WTC11 (cell line): ENCODE measurements around the gene CHD3. TPM values are rescaled to one million over a fixed set of nuclear protein-coding genes. Genes with fewer than 3 reads are reported as not detected.

Source experiments
- ATAC-seq: fragments of 200-7000 bp; cut with Tn5 transposase; 2 replicates; pipeline ENCODE4 v1.10.0; 2021; ENCODE audit warnings: mild to moderate bottlenecking, moderate library complexity
- CTCF ChIA-PET: fragments of 300-600 bp; sonication (Branson Sonifier 250); formaldehyde crosslinking; loops from one replicate; lab custom pipeline; 2021; ENCODE audit warnings: antibody characterized with exemption; lab: Charles Lee
- POLR2A ChIA-PET: fragments of 350-600 bp; sonication (Branson Sonifier 250); formaldehyde crosslinking; loops from one replicate; lab custom pipeline; 2021; ENCODE audit warnings: antibody characterized with exemption; lab: Charles Lee
- DNase-seq: peaks from one replicate; pipeline ENCODE4 v3.0.0; 2021; ENCODE audit warnings: low spot score
- H3K27ac Mint-ChIP-seq: 2 replicates; pipeline ENCODE4 v1.8.0; 2021; ENCODE audit warnings: mixed read lengths
- H3K27me3 Mint-ChIP-seq: 2 replicates; pipeline ENCODE4 v1.8.0; 2021; ENCODE audit warnings: low read depth, mild to moderate bottlenecking, moderate library complexity, mixed read lengths
- H3K36me3 Mint-ChIP-seq: 2 replicates; pipeline ENCODE4 v1.8.0; 2021; ENCODE audit warnings: mixed read lengths
- H3K4me1 Mint-ChIP-seq: 2 replicates; pipeline ENCODE4 v1.8.0; 2022; ENCODE audit warnings: mixed read lengths
- H3K4me3 Mint-ChIP-seq: 2 replicates; pipeline ENCODE4 v1.8.0; 2021; ENCODE audit warnings: mild to moderate bottlenecking, moderate library complexity, mixed read lengths
- H3K9me3 Mint-ChIP-seq: 2 replicates; pipeline ENCODE4 v1.8.0; 2021; ENCODE audit warnings: mixed read lengths
- CDX4 ChIP-seq: fragments of 250-450 bp; sonication (Bioruptor Pico); IDR thresholded peaks from 2 replicates; pipeline ENCODE4 v1.9.0; 2021; ENCODE audit warnings: moderate library complexity, mild to moderate bottlenecking, inconsistent platforms, borderline replicate concordance
- ESRRA ChIP-seq: sonication (generic); formaldehyde crosslinking; IDR thresholded peaks from 2 replicates; pipeline ENCODE4 v1.8.1; 2022; ENCODE audit warnings: mild to moderate bottlenecking, missing genetic modification reagents, borderline replicate concordance
- ETV6 ChIP-seq: sonication (generic); formaldehyde crosslinking; IDR thresholded peaks from 2 replicates; pipeline ENCODE4 v1.8.1; 2022; ENCODE audit warnings: mild to moderate bottlenecking, missing genetic modification reagents
- FOXK1 ChIP-seq: sonication (generic); formaldehyde crosslinking; IDR thresholded peaks from 2 replicates; pipeline ENCODE4 v1.8.0; 2022; ENCODE audit warnings: mild to moderate bottlenecking, moderate library complexity, missing genetic modification reagents
- HMGA2 ChIP-seq: fragments of 250-450 bp; sonication (Bioruptor Pico); IDR thresholded peaks from 2 replicates; pipeline ENCODE4 v1.4.0; 2021; ENCODE audit warnings: mild to moderate bottlenecking, moderate library complexity
- KAT7 ChIP-seq: sonication (generic); formaldehyde crosslinking; IDR thresholded peaks from 2 replicates; pipeline ENCODE4 v1.8.1; 2023; ENCODE audit warnings: missing genetic modification reagents, mild to moderate bottlenecking, borderline replicate concordance
- NR3C1 ChIP-seq: sonication (generic); formaldehyde crosslinking; conservative IDR thresholded peaks from 2 replicates; pipeline ENCODE4 v1.8.1; 2023; ENCODE audit warnings: low read depth, mild to moderate bottlenecking, missing genetic modification reagents
- PRDM15 ChIP-seq: sonication (generic); formaldehyde crosslinking; IDR thresholded peaks from 2 replicates; pipeline ENCODE4 v1.8.0; 2022; ENCODE audit warnings: missing genetic modification reagents
- PREB ChIP-seq: sonication (generic); formaldehyde crosslinking; IDR thresholded peaks from 2 replicates; pipeline ENCODE4 v1.8.1; 2022; ENCODE audit warnings: mild to moderate bottlenecking, missing genetic modification reagents, moderate library complexity, borderline replicate concordance
- SP1 ChIP-seq: sonication (generic); formaldehyde crosslinking; conservative IDR thresholded peaks from 2 replicates; pipeline ENCODE4 v1.8.1; 2022; ENCODE audit warnings: missing genetic modification reagents
- ZNF121 ChIP-seq: sonication (generic); formaldehyde crosslinking; IDR thresholded peaks from 2 replicates; pipeline ENCODE4 v1.8.0; 2023; ENCODE audit warnings: missing genetic modification reagents
- ZNF281 ChIP-seq: sonication (generic); formaldehyde crosslinking; IDR thresholded peaks from 2 replicates; pipeline ENCODE4 v1.8.0; 2023; ENCODE audit warnings: mild to moderate bottlenecking, missing genetic modification reagents
- total RNA-seq: library from RNA; stranded (reverse); gene quantifications from 3 replicates; pipeline ENCODE4 v1.2.3, GENCODE V29; 2021
- TF ChIP-seq, protein P1 (sequence below): sonication (generic); formaldehyde crosslinking; IDR thresholded peaks from 2 replicates; pipeline ENCODE4 v1.8.0; 2023; ENCODE audit warnings: missing genetic modification reagents, mild to moderate bottlenecking, borderline replicate concordance
- TF ChIP-seq, protein P2 (sequence below): sonication (generic); formaldehyde crosslinking; IDR thresholded peaks from 2 replicates; pipeline ENCODE4 v1.8.0; 2022; ENCODE audit warnings: mild to moderate bottlenecking, missing genetic modification reagents
- TF ChIP-seq, protein P3 (sequence below): sonication (generic); formaldehyde crosslinking; IDR thresholded peaks from 2 replicates; pipeline ENCODE4 v1.8.0; 2022; ENCODE audit warnings: mild to moderate bottlenecking, missing genetic modification reagents

CHD3 gene
- total RNA-seq, 1 experiment from 2014 or later, result 39.5 TPM

DNA sequence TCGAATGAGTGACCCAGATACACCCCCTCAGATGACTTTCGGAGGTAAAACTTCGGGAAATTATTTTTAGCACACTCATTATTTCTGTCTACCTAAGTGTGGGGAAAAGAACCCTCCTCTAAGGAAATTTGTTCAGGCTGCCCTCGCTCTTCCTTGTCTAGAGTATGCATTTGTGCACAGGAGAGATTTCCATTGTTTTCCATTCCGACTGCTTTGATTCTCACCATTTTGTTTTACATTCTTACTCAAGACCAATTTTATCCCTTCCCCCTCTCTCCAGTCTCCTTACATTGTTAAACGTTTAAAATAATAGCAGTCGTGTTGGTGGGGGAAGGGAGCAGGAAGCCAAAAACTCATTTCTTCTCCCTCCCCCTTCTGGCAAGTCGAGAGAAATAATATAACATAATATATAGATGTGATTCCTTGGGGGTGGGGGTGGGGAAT, 1.5 kb upstream of the CHD3 start:
- no peak for DNase-seq
- Mint-ChIP-seq H3K27me3 (no peaks in the 10 kb centered on the region; the same call in 1 of the 2 replicates), H3K4me3 (no peak overlapping the region), H3K9me3 (no peaks in the 10 kb centered on the region), H3K36me3 (no peaks in the 10 kb centered on the region; the same call in 1 of the 2 replicates), H3K27ac (no peak overlapping the region), H3K4me1 (peaks cover 10% of the 10 kb centered on the region)
- TF ChIP-seq NR3C1 (CRISPR knock-in tag) (no peak), ZNF121 (CRISPR knock-in tag) (no peak), ETV6 (no peak), PRDM15 (CRISPR knock-in tag) (no peak), KAT7 (CRISPR knock-in tag) (no peak), HMGA2 (CRISPR knock-in tag) (no peak), FOXK1 (CRISPR knock-in tag) (no peak), PREB (CRISPR knock-in tag) (no peak)
- TF ChIP-seq, protein P1, sequence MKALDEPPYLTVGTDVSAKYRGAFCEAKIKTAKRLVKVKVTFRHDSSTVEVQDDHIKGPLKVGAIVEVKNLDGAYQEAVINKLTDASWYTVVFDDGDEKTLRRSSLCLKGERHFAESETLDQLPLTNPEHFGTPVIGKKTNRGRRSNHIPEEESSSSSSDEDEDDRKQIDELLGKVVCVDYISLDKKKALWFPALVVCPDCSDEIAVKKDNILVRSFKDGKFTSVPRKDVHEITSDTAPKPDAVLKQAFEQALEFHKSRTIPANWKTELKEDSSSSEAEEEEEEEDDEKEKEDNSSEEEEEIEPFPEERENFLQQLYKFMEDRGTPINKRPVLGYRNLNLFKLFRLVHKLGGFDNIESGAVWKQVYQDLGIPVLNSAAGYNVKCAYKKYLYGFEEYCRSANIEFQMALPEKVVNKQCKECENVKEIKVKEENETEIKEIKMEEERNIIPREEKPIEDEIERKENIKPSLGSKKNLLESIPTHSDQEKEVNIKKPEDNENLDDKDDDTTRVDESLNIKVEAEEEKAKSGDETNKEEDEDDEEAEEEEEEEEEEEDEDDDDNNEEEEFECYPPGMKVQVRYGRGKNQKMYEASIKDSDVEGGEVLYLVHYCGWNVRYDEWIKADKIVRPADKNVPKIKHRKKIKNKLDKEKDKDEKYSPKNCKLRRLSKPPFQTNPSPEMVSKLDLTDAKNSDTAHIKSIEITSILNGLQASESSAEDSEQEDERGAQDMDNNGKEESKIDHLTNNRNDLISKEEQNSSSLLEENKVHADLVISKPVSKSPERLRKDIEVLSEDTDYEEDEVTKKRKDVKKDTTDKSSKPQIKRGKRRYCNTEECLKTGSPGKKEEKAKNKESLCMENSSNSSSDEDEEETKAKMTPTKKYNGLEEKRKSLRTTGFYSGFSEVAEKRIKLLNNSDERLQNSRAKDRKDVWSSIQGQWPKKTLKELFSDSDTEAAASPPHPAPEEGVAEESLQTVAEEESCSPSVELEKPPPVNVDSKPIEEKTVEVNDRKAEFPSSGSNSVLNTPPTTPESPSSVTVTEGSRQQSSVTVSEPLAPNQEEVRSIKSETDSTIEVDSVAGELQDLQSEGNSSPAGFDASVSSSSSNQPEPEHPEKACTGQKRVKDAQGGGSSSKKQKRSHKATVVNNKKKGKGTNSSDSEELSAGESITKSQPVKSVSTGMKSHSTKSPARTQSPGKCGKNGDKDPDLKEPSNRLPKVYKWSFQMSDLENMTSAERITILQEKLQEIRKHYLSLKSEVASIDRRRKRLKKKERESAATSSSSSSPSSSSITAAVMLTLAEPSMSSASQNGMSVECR (CRISPR knock-in tag), result no peak
- TF ChIP-seq, protein P2, sequence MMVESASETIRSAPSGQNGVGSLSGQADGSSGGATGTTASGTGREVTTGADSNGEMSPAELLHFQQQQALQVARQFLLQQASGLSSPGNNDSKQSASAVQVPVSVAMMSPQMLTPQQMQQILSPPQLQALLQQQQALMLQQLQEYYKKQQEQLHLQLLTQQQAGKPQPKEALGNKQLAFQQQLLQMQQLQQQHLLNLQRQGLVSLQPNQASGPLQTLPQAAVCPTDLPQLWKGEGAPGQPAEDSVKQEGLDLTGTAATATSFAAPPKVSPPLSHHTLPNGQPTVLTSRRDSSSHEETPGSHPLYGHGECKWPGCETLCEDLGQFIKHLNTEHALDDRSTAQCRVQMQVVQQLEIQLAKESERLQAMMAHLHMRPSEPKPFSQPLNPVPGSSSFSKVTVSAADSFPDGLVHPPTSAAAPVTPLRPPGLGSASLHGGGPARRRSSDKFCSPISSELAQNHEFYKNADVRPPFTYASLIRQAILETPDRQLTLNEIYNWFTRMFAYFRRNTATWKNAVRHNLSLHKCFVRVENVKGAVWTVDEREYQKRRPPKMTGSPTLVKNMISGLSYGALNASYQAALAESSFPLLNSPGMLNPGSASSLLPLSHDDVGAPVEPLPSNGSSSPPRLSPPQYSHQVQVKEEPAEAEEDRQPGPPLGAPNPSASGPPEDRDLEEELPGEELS (CRISPR knock-in tag), result no peak
- POLR2A ChIA-PET, result no interaction called here
- no peak for ATAC-seq
- CTCF ChIA-PET, result no interaction called here

GRCh38 chr17:7887482-7888183, 956 bp upstream of the CHD3 start:
- H3K4me3 Mint-ChIP-seq, result no peak overlapping the region
- ChIA-PET CTCF (interaction anchor here (1.0 to 1.5 kb wide), 2 partner anchors 159 to 170 kb away, joined by 3 to 4 read pairs; no protein-coding TSS in a partner anchor), POLR2A (no interaction called here)
- no peak overlapping the region for H3K27ac Mint-ChIP-seq
- TF ChIP-seq, protein P3, sequence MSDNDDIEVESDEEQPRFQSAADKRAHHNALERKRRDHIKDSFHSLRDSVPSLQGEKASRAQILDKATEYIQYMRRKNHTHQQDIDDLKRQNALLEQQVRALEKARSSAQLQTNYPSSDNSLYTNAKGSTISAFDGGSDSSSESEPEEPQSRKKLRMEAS (CRISPR knock-in tag), result 0 out of 2 replicates have a peak, but pooled peaks have one; percentile 16
- TF ChIP-seq SP1, result peak; percentile 51; the same call in 1 of the 2 replicates
- TF ChIP-seq ETV6, result 0 out of 2 replicates have a peak, but pooled peaks have one; percentile 46
- no peak for TF ChIP-seq CDX4
- no peak for TF ChIP-seq ESRRA
- 0 out of 2 replicates have a peak, but pooled peaks have one; percentile 21 for TF ChIP-seq ZNF281 (CRISPR knock-in tag)
- peak; percentile 87 for ATAC-seq
- H3K4me1 Mint-ChIP-seq, result peaks cover 10% of the 10 kb centered on the region
- no peaks in the 10 kb centered on the region; the same call in 1 of the 2 replicates for H3K36me3 Mint-ChIP-seq
- no peaks in the 10 kb centered on the region; the same call in 1 of the 2 replicates for H3K27me3 Mint-ChIP-seq
- H3K9me3 Mint-ChIP-seq, result no peaks in the 10 kb centered on the region
- DNase-seq, result peak; percentile 79
